Endothelial cell of umbilical vein (primary cell): ENCODE data around the gene PRPF31. TPM values are rescaled to one million over a fixed set of nuclear protein-coding genes. Genes with fewer than 3 reads are reported as not detected.

ENCODE experiments used
- BruUV-seq: library from RNA; stranded (reverse); fragments of 400-500 nt; replicated peaks from 2 replicates; lab custom pipeline; 2021; lab: Mats Ljungman, UMichigan
- CTCF ChIA-PET: fragments of 300-600, 350-600 bp; sonication (Branson Sonifier 250); formaldehyde crosslinking; loops from one replicate; lab custom pipeline; 2021; ENCODE audit warnings: antibody characterized with exemption, inconsistent platforms; lab: Charles Lee
- POLR2A ChIA-PET: fragments of 300-600, 350-600 bp; sonication (Branson Sonifier 250); formaldehyde crosslinking; loops from one replicate; lab custom pipeline; 2021; ENCODE audit warnings: antibody characterized with exemption, inconsistent platforms; lab: Charles Lee
- DNase-seq: peaks from one replicate; pipeline ENCODE4 v3.0.0-alpha.2; 2011; ENCODE audit warnings: low read depth, low spot score
- FAIRE-seq: peaks from 2 replicates; lab custom pipeline; 2011; peaks lifted over from hg19 to GRCh38; lab: Jason Lieb, UNC
- H2AFZ ChIP-seq: 2 replicates; pipeline ENCODE4 v1.6.0; 2012; ENCODE audit warnings: low read depth, low read length, control low read depth, inconsistent platforms
- H3K27ac ChIP-seq: 2 replicates; pipeline ENCODE4 v1.5.1; 2011; ENCODE audit warnings: low read depth, mild to moderate bottlenecking, control low read depth, low read length, moderate library complexity; ENCODE audit not compliant: insufficient read depth
- H3K27me3 ChIP-seq, 2 experiments: 2 replicates each; pipeline versions ENCODE4 v1.6.0 to v1.6.1; 2011; ENCODE audit warnings: low read length in 2 of 2, mixed read lengths in 1 of 2; ENCODE audit not compliant: control insufficient read depth in 2 of 2, insufficient read depth in 2 of 2
- H3K36me3 ChIP-seq, 2 experiments: 2 replicates in 1 of 2; 3 replicates in 1 of 2; pipeline ENCODE4 v1.5.1; 2011; ENCODE audit warnings: low read length in 2 of 2, mild to moderate bottlenecking in 1 of 2, moderate library complexity in 1 of 2; ENCODE audit not compliant: control insufficient read depth in 2 of 2, insufficient read depth in 2 of 2; ENCODE audit errors: extremely low read depth in 1 of 2
- H3K4me1 ChIP-seq: 3 replicates; pipeline ENCODE4 v1.5.1; 2011; ENCODE audit warnings: mild to moderate bottlenecking, low read length; ENCODE audit not compliant: control insufficient read depth, insufficient read depth; ENCODE audit errors: extremely low read depth
- H3K4me2 ChIP-seq: 2 replicates; pipeline ENCODE4 v1.6.1; 2011; ENCODE audit warnings: low read length, control low read depth, mixed read lengths; ENCODE audit not compliant: insufficient read depth
- H3K4me3 ChIP-seq, 3 experiments: fragments of 200-600 bp in 1 of 3; sonication (generic), shearing (Covaris generic) in 1 of 3; replicated peaks in 1 of 3; 2 replicates each; pipeline ENCODE4 v1.5.1; 2011 to 2016; ENCODE audit warnings: control low read depth in 3 of 3, low read length in 3 of 3, mild to moderate bottlenecking in 2 of 3, inconsistent platforms in 1 of 3, low read depth in 1 of 3, moderate library complexity in 1 of 3; ENCODE audit not compliant: insufficient read depth in 1 of 3
- H3K79me2 ChIP-seq: 2 replicates; pipeline ENCODE4 v1.6.0; 2012; ENCODE audit warnings: low read length, inconsistent platforms; ENCODE audit not compliant: control insufficient read depth, insufficient read depth
- H3K9ac ChIP-seq: replicated peaks from 2 replicates; pipeline ENCODE3; 2011; ENCODE audit warnings: low read length, control low read depth; ENCODE audit not compliant: insufficient read depth; ENCODE audit errors: extremely low read depth
- H3K9me1 ChIP-seq: replicated peaks from 3 replicates; pipeline ENCODE4 v1.6.0; 2011; ENCODE audit warnings: mild to moderate bottlenecking, low read length; ENCODE audit not compliant: control insufficient read depth, insufficient read depth; ENCODE audit errors: extremely low read depth
- H3K9me3 ChIP-seq: replicated peaks from 2 replicates; pipeline ENCODE4 v1.5.1; 2012; ENCODE audit warnings: low read length, inconsistent platforms; ENCODE audit not compliant: control insufficient read depth, insufficient read depth
- H4K20me1 ChIP-seq: replicated peaks from 2 replicates; pipeline ENCODE3; 2011; ENCODE audit warnings: mild to moderate bottlenecking, low read length; ENCODE audit not compliant: control insufficient read depth, insufficient read depth; ENCODE audit errors: extremely low read depth
- CTCF ChIP-seq, 2 donors: IDR thresholded peaks; 1 replicate in 1 of 2; 2 replicates in 1 of 2; pipeline ENCODE4 v1.5.1; 2011; ENCODE audit warnings: low read length in 2 of 2, mild to moderate bottlenecking in 2 of 2, moderate library complexity in 2 of 2, control low read depth in 1 of 2, inconsistent platforms in 1 of 2, low read depth in 1 of 2; ENCODE audit not compliant: insufficient read depth in 1 of 2; ENCODE audit errors: extremely low read depth in 1 of 2
- EZH2 ChIP-seq: IDR thresholded peaks from 2 replicates; pipeline ENCODE4 v1.6.1; 2012; ENCODE audit warnings: borderline replicate concordance, low read depth, mild to moderate bottlenecking, moderate library complexity, low read length, inconsistent platforms; ENCODE audit not compliant: severe bottlenecking
- FOS ChIP-seq: IDR thresholded peaks from 2 replicates; pipeline ENCODE4 v1.6.1; 2011; ENCODE audit warnings: mild to moderate bottlenecking, low read length, moderate library complexity, borderline replicate concordance; ENCODE audit not compliant: insufficient read depth
- GATA2 ChIP-seq: IDR thresholded peaks from 2 replicates; pipeline ENCODE4 v1.7.0; 2011; ENCODE audit warnings: low read depth, mild to moderate bottlenecking, moderate library complexity, mixed read lengths, low read length; ENCODE audit not compliant: insufficient read length, insufficient read depth
- JUN ChIP-seq: IDR thresholded peaks from 2 replicates; pipeline ENCODE4 v1.6.1; 2011; ENCODE audit warnings: borderline replicate concordance, low read depth; ENCODE audit not compliant: insufficient read length, insufficient read depth
- MAX ChIP-seq: IDR thresholded peaks from 2 replicates; pipeline ENCODE4 v1.6.1; 2011; ENCODE audit not compliant: insufficient read depth, insufficient read length
- MYC ChIP-seq: IDR thresholded peaks from one replicate; pipeline ENCODE4 v1.6.1; 2011; ENCODE audit warnings: mild to moderate bottlenecking, low read depth, low read length
- POLR2A ChIP-seq: IDR thresholded peaks from 2 replicates; pipeline ENCODE4 v1.6.1; 2012; ENCODE audit warnings: low read depth, mild to moderate bottlenecking, control low read depth, low read length
- POLR2AphosphoS5 ChIP-seq: IDR thresholded peaks from 2 replicates; pipeline ENCODE4 v1.6.1; 2012; ENCODE audit warnings: low read depth, mild to moderate bottlenecking, control low read depth, low read length, moderate library complexity; ENCODE audit not compliant: insufficient read depth
- dilution Hi-C: fragments of 300-500 bp; cut with MboI; formaldehyde crosslinking; loops from one replicate; pipeline ENCODE4 v1.15.0; 2019; ENCODE audit warnings: low sequenced_read_pairs; ENCODE audit not compliant: extremely low pct_ligation_motif_present
- intact Hi-C: fragments of 100-400 bp; cut with micrococcal nuclease; formaldehyde crosslinking; loops from one replicate; pipeline ENCODE4 v1.10.0; 2022
- polyA plus RNA-seq, 4 experiments: library from polyadenylated mRNA; depleted of rRNA in 3 of 4; stranded (reverse) in 3 of 4; unstranded in 1 of 4; fragments of >200 nt; gene quantifications; 2 replicates each; pipeline versions ENCODE4 v1.2.1 to v1.2.3, GENCODE V29; 2011 to 2012; ENCODE audit warnings: missing spikeins in 1 of 4
- total RNA-seq: library from RNA; stranded (reverse); gene quantifications from 2 replicates; pipeline ENCODE4 v1.2.3, GENCODE V29; 2021

Gene PRPF31
- total and polyA plus RNA-seq, 2 donors (not counting 3 experiments of a cell fraction or from before 2014, with no cell fraction given), result 76.2 to 101 TPM

GRCh38 chr19:54121259-54121658, 5.7 kb downstream of the PRPF31 start:
- intact Hi-C loops (no loop called here), dilution Hi-C loops (no loop called here)
- Histone ChIP-seq H4K20me1 (no peaks in the 10 kb centered on the region), H3K4me1 (peaks cover 3% of the 10 kb centered on the region), H3K79me2 (peaks cover 11% of the 10 kb centered on the region), H2AFZ (no peak overlapping the region), H3K9me1 (no peaks in the 10 kb centered on the region), H3K36me3 (peaks cover 12 to 53% of the 10 kb centered on the region in 2 experiments), H3K9me3 (no peaks in the 10 kb centered on the region), H3K27ac (no peak overlapping the region), H3K4me3 (no peak overlapping the region), H3K27me3 (no peaks in the 10 kb centered on the region), H3K9ac (no peak overlapping the region), H3K4me2 (no peak overlapping the region)
- no peak for TF ChIP-seq POLR2A
- no peak for TF ChIP-seq JUN
- TF ChIP-seq GATA2, result no peak
- TF ChIP-seq CTCF (IDR thresholded peaks at IDR 0.05; ENCODE audit: extremely low read depth in 1 of 2, insufficient read depth in 1 of 2, low read depth in 1 of 2, low read length in 2 of 2), result no peak
- TF ChIP-seq MYC, result no peak
- no peak for TF ChIP-seq EZH2
- no peak for TF ChIP-seq MAX
- TF ChIP-seq FOS, result no peak
- no peak for TF ChIP-seq POLR2AphosphoS5
- no peak for FAIRE-seq
- DNase-seq, result no peak
- ChIA-PET POLR2A (no interaction called here), CTCF (no interaction called here)
- no TSS peak for BruUV-seq
